ENCODE measurements around the gene NUP54. TPM values are rescaled to one million over a fixed set of nuclear protein-coding genes. Genes with fewer than 3 reads are reported as not detected.

Gene NUP54
- total and polyA plus RNA-seq, 2 of the 8 experiments (the other 6 are each of a cell fraction or from before 2014, with no cell fraction given): 51.4 to 103 TPM

- no peak overlapping the region for H2BK120ac ChIP-seq (replicated peaks; ENCODE audit: low read depth, low read length)
- TF ChIP-seq ASH2L (IDR thresholded peaks at IDR 0.05; ENCODE audit: low read length) (no peak), HDAC2 (IDR thresholded peaks at IDR 0.05; ENCODE audit: borderline replicate concordance in 1 of 2, low read depth in 2 of 2, low read length in 2 of 2) (no peak), RBBP5 (IDR thresholded peaks at IDR 0.05; ENCODE audit: borderline replicate concordance, low read depth, low read length) (no peak), CTBP2 (IDR thresholded peaks at IDR 0.05; ENCODE audit: borderline replicate concordance, insufficient read depth, insufficient read length, low read length) (no peak), USF2 (IDR thresholded peaks at IDR 0.05; ENCODE audit: low read length) (no peak), RNF2 (IDR thresholded peaks at IDR 0.05; ENCODE audit: borderline replicate concordance, low read depth, low read length, missing control alignments, poor library complexity, severe bottlenecking) (no peak), CHD2 (IDR thresholded peaks at IDR 0.05; ENCODE audit: low read length) (no peak), CREB1 (IDR thresholded peaks at IDR 0.05) (no peak), ATF2 (IDR thresholded peaks at IDR 0.05; ENCODE audit: low read length) (no peak), MAFK (IDR thresholded peaks at IDR 0.05; ENCODE audit: low read depth, low read length) (no peak), BCL11A (IDR thresholded peaks at IDR 0.05; ENCODE audit: low read depth in 2 of 2, low read length in 2 of 2) (no peak)
Measured at GRCh38 chr4:76084542-76084941, 63.7 kb downstream of the NUP54 start.

More at GRCh38 chr4:76084542-76084941, 63.7 kb downstream of the NUP54 start:
- Histone ChIP-seq H2BK12ac (ENCODE audit: low read depth, low read length) (no peak overlapping the region), H3K79me1 (ENCODE audit: low read depth, low read length) (no peaks in the 10 kb centered on the region), H3K27ac (ENCODE audit: low read depth, low read length) (no peak overlapping the region), H3K9me3 (ENCODE audit: insufficient read depth in 2 of 2, low read depth in 1 of 2, low read length in 1 of 2) (no peaks in the 10 kb centered on the region), H3K4ac (replicated peaks; ENCODE audit: insufficient read length, low read depth, low read length) (no peak overlapping the region), H2BK5ac (ENCODE audit: low read depth, low read length) (no peak overlapping the region), H3K27me3 (replicated peaks in 1 of 4; ENCODE audit: control insufficient read depth in 3 of 4, extremely low read depth in 1 of 4, insufficient read depth in 3 of 4, low read length in 3 of 4) (no peaks in the 10 kb centered on the region), H3K4me3 (ENCODE audit: extremely low read depth in 1 of 4, insufficient read depth in 2 of 4, low read depth in 3 of 4, low read length in 4 of 4) (no peak overlapping the region), H4K5ac (ENCODE audit: insufficient read length, low read depth, low read length) (no peak overlapping the region), H3K36me3 (ENCODE audit: control insufficient read depth in 2 of 4, insufficient read depth in 4 of 4, low read length in 3 of 4) (no peaks in the 10 kb centered on the region), H2AFZ (ENCODE audit: low read length) (no peak overlapping the region), H3K18ac (ENCODE audit: extremely low read depth, low read length) (no peak overlapping the region), H3K23ac (ENCODE audit: insufficient read length) (no peak overlapping the region), H3K4me1 (replicated peaks in 1 of 4; ENCODE audit: control insufficient read depth in 3 of 4, insufficient read depth in 4 of 4, low read length in 3 of 4) (no peaks in the 10 kb centered on the region), H3K56ac (replicated peaks; ENCODE audit: insufficient read length, low read depth, low read length) (no peak overlapping the region), H2AK5ac (ENCODE audit: low read depth, low read length) (no peak overlapping the region), H3K14ac (ENCODE audit: insufficient read length) (no peak overlapping the region), H3K4me2 (ENCODE audit: insufficient read depth in 1 of 2, low read depth in 2 of 2, low read length in 2 of 2) (no peak overlapping the region), H2BK20ac (ENCODE audit: low read length) (no peak overlapping the region), H4K20me1 (replicated peaks in 1 of 2; ENCODE audit: control insufficient read depth in 1 of 2, insufficient read depth in 2 of 2, low read length in 2 of 2) (no peaks in the 10 kb centered on the region), H3K23me2 (ENCODE audit: low read depth, low read length) (no peaks in the 10 kb centered on the region), H2BK15ac (ENCODE audit: low read length) (no peak overlapping the region), H4K91ac (replicated peaks; ENCODE audit: insufficient read length, low read length) (no peak overlapping the region), H3K79me2 (ENCODE audit: control insufficient read depth in 1 of 2, insufficient read depth in 2 of 2, low read length in 2 of 2) (no peaks in the 10 kb centered on the region), H4K8ac (ENCODE audit: extremely low read depth, insufficient read depth, low read length) (no peak overlapping the region), H3K9ac (replicated peaks in 1 of 4; ENCODE audit: extremely low read depth in 1 of 4, low read depth in 3 of 4, low read length in 3 of 4) (no peak overlapping the region)
- 86% methylated on average over 1 of the region's 1 CpG; no CpG with 5 or more reads in 1 of the 2 experiments for WGBS, 2 experiments (ENCODE audit: extremely low coverage in 1 of 2, insufficient coverage in 1 of 2, insufficient read length in 1 of 2, insufficient replicate concordance in 2 of 2, low coverage in 1 of 2, low lambda C conversion rate in 2 of 2, missing lambda C conversion rate in 1 of 2)
- FAIRE-seq: no peak
- POLR2A ChIA-PET (ENCODE audit: partially characterized antibody): interaction anchor here (1.0 kb wide), 1 partner anchor 94 kb away, joined by 3 read pairs; the partner anchor contains the start of gene SDAD1
- DNase-seq (ENCODE audit: low read depth in 1 of 2, low spot score in 2 of 2): no peak
- CTCF ChIA-PET (ENCODE audit: partially characterized antibody): interaction anchor here (0.6 to 5.2 kb wide), 16 partner anchors 8 to 190 kb away, joined by 3 to 42 read pairs (median 4); no protein-coding TSS in a partner anchor

All from H1 (cell line).